Activated CD4-positive, alpha-beta T cell treated with anti-CD3 and anti-CD28 coated beads, Interleukin-10, Interleukin-2, amounts not matched to agents 100 ng/mL and 50 ng/mL, durations not matched to agents 16 hours and 8 hours (primary cell): ENCODE results near the gene WIPF2.
"Not testable (repeated sequence)": the region's sequence is repeated elsewhere in the genome, so short reads cannot be mapped to it uniquely, and the experiment has no call there.

Source experiments
- DNase-seq: peaks from one replicate; pipeline ENCODE4 v3.0.0-alpha.2; 2020

The WIPF2 gene

GRCh38 chr17:40259505-40259904 is 40.4 kb downstream of the WIPF2 start:
- DNase-seq, result no peak

DNA sequence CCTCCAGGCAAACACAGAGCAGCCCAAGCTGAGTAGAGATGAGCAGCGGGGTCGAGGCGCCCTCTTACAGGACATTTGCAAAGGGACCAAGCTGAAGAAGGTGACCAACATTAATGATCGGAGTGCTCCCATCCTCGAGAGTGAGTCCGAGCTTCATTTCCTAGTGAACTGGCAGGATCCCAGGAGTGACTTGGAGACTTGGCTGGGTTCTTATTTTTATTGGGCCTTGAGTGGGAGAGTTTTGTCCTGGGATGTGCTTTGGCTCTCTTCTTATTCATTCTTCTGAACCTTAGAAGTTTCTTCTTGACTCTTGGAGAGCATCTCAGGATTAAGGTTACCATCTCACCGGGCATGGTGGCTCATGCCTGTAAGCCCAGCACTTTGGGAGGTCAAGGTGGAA is 41.4 kb downstream of the WIPF2 start:
- no peak for DNase-seq

GRCh38 chr17:40264458-40265185 is 45.5 kb downstream of the WIPF2 start:
- no peak for DNase-seq

DNA sequence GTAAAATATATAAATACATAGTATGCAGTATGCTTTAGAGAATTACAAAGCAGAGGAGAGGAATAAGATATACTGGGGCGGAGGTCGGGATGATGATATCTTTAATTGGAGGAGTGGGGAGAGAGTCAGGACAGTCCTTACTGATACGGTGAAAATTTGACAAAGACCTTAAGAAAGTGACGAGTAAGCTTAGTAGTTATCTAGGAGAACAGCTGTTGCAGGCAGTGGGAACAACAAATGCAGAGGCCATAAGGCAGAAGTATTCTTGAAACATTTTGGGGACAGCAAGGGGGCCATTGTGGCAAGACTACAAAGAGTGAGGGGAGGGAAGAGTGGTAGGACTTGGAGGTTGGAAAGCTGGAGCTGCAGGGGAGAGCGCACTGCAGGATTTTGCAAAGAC is 46.2 kb downstream of the WIPF2 start:
- DNase-seq, result no peak

- no peak for DNase-seq
These were observed 47.8 kb downstream of the WIPF2 start for GRCh38 chr17:40266882-40267281.

- no peak for DNase-seq
These were observed 49.1 kb downstream of the WIPF2 start for GRCh38 chr17:40268141-40268712.

- DNase-seq, result no peak
These were observed 59.3 kb downstream of the WIPF2 start for GRCh38 chr17:40278414-40278813.

- no peak for DNase-seq
These were observed 60.3 kb downstream of the WIPF2 start for GRCh38 chr17:40279402-40279801.

DNA sequence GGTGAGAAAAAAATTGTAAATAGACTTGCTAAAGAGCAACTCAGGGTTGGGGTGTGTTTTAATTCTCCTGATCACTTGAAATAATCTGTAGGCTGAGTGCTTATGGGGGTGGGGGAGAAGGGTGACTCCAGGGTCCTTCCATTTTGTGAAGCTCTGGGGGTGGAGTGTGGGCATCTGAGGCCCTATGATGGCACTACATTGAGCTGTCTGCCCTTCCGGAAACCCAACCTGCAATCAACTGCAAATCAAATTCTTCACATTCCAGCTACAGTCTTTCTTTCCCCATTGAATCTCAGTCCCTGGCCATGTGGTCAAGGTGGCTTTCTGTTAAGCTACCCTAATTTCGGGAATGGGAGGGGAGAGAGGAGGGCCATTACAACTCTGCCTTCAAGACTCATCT is 62.6 kb downstream of the WIPF2 start:
- peak; percentile 20 for DNase-seq

DNA sequence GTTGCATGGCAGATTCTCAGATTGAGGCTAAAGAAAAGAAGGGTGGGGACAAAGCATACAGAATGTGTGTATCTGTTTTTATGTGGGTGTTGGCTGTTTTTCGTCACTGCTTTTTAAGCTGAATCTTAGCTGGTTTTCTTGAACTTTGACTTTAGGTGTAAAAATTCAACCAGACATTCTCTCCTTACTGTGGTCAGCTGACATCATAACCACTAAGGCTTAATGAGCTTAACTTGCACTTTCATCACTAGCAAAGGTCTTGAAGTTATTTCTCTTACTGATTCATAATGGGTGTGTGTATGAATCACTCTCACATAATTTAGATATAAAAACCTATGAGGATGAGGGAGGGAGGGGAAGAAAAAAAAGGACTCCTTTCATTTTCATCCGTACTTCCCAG is 64.6 kb downstream of the WIPF2 start:
- DNase-seq, result peak; percentile 87

DNA sequence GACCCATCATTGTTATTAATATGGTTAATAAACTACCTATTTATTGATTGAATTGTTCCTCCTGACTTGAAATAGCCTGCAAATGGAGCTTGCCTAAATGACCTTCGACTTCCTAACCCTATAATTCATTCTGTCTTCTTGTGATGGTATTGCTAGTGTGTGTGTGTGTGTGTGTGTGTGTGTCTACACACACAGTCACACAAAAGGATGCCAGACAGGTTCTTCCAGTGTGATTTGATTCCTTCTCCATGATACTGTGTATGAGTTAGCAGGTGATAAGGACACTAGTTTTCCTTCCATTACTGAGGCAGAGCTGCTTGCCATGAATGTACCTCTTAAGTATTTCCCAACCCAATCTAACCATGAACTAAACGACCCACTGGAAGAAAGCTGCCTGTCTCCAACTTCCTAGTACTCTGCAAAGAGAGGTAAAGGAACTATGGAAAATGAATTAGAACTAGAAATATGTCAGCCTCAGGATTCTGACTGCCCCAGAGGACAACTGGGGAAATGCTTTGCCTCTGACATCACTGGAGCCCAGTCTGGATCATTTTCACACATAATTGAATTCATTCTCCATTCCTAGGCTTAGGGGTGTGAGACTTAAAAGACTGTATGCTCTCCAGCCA is 65.1 kb downstream of the WIPF2 start:
- DNase-seq, result no peak

GRCh38 chr17:40286473-40286872 is 67.4 kb downstream of the WIPF2 start:
- no peak for DNase-seq

DNA sequence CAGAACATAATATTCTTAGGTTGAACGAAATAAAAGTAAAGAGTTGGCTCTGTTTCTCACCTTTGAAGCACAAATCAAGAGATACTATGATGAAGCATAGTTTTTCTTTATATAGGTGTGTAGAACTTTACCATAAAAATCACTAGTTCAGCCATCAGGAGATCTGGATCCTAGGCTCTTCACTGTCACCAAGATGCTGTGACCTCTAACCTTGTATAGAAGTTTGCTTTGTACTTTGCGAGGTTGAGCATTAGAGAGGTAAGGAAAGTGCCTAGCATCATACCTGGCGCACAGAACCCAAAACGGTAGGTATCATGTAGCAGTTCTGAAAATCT is 68.0 kb downstream of the WIPF2 start:
- DNase-seq, result no peak

GRCh38 chr17:40287494-40288369 is 68.6 kb downstream of the WIPF2 start, which contains the start of gene CDC6:
Gene CDC6 (plus strand): TSS chr17:40287879. CDS start chr17:40289421, 1,542 bp downstream.
- peak; percentile 100 for DNase-seq

DNA sequence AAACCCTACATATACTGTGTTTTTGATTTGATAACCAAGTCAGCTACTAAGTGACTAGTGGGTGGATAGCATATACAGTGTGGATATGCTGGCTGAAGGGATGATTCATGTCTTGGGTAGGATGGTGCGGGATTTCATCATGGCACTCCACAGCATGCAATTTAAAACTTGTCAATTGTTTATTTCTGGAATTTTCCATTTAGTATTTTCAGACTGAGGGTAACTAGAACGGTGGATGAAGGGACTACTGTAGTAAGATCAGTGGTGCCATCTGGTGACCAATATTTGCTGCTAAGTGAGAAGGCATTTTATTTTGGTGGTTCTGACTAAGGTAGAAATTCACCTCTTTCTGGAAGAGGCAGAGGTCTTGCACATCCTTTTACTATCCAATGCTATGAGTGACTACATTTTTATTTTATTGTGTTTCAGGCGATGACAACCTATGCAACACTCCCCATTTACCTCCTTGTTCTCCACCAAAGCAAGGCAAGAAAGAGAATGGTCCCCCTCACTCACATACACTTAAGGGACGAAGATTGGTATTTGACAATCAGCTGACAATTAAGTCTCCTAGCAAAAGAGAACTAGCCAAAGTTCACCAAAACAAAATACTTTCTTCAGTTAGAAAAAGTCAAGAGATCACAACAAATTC is 71.7 kb downstream of the WIPF2 start:
- peak; percentile 63 for DNase-seq

DNA sequence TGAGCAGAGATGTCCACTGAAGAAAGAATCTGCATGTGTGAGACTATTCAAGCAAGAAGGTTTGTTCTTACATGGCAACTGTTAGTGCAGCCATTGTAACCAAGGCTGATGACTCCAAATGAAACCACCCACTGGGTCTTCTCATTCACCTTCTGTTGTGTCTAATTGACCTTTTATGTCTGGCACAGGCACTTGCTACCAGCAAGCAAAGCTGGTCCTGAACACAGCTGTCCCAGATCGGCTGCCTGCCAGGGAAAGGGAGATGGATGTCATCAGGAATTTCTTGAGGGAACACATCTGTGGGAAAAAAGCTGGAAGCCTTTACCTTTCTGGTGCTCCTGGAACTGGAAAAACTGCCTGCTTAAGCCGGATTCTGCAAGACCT is 72.2 kb downstream of the WIPF2 start:
- peak; percentile 50 for DNase-seq

GRCh38 chr17:40293363-40293762 is 74.3 kb downstream of the WIPF2 start:
- DNase-seq, result no peak

DNA sequence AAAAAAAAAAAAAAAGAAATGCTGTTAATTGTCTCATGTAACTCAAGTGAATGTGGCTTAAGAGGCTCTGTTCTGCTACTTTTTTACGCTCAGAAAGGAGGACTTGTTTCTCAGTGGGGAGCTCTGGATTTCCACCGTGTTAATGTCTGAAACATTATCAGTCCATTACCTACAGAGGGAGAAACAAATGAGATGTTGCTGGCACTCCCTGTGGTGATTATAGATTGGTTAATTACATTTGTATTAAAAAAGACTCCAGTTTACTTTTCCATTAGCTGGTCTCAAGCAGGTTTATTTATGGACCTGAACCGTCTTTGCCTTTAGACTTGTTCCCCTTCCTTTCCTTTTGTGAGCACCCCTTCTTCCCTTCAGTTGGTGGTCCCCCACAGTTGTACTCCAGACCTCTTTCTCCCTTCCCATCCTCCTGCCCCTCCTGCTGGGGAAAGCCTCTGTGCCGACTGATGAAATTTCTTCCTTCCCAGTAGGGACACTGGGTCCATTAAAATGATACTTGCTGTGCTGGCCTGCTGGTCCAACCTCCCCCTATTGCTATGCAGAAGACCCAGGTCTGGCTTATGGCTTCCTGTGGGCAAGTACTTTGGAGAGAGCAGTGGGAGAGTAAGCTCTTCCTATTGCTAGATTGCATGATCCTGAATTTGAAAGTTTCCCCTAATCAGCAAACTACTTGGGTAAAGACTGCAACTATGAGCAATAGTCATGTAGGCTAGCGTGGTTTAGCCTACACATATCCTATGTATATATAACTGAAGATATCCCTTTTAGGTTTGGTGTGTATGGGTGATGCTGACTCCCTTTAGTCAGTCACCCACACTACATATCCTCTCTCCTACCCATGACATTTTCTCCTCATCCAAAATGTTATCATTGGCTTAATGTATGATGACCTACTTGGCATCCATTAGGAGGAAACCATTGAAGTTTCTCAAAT is 76.7 kb downstream of the WIPF2 start:
- DNase-seq, result no peak

DNA sequence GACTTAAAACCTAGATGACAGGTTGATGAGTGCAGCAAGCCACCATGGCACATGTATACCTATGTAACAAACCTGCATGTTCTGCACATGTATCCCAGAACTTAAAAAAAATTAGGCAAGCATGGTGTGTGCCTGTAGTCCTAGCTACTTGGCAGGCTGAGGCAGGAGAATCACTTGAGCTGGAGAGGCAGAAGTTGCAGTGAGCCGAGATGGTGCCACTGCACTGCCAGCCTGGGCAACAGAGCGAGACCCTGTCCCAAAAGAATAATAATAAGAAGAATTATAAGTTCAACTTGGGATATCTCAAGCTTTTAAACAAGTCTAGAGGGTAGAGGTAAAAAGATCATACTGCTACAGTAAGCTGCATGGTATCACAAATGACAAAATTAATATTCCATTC is 78.4 kb downstream of the WIPF2 start:
- no peak for DNase-seq

DNA sequence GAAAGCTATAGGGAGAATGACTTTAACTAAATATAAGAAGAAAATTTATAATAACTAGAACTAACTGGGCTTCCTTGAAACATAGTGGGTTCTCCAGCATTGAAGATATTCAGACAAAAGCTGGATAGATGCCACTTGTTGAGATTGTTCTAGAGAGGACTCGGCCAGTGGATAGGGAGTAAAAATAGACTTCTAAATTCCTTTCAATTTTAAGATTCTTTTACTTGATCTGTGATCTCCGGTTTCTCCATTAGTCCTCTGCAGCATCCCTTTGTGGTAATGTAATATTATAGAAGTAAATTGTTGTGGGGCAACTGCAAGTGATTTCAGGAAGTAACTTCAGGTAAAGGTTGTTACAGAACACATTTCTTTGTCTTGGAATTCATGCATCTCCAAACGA is 79.6 kb downstream of the WIPF2 start:
- no peak for DNase-seq

DNA sequence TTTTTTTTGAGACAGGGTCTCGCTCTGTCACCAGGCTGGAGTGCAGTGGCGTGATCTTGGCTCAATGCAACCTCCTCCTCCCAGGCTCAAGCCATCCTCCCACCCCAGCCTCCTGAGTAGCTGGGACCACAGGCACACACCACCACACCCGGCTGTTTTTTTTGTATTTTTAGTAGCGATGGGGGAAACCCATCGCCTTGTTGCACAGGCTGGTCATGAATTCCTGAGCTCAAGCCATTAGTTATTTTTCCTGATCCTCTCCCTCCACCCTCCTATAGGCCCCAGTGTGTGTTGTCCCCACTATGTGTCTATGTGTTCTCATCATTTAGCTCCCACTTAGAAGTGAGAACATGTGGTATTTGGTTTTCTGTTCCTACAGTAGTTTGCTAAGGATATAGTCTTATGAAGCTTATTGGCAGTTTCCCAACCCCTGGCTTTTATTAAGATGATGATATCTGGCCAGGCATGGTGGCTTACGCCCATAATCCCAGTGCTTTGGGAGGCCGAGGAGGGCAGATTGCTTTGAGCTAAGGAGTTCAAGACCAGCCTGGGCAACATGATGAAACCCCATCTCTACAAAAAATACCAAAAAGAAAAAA is 80.2 kb downstream of the WIPF2 start:
- not testable (repeated sequence) for DNase-seq
